Mesenchymal stem cell (in vitro differentiated cells and primary cell): ENCODE measurements around the gene GAS2L3.

Experiments used
- DNase-seq: peaks from one replicate; pipeline ENCODE4 v3.0.0-alpha.2; 2013
- H2AFZ ChIP-seq: one replicate; pipeline ENCODE4 v1.6.1; 2013; ENCODE audit warnings: low read depth, mild to moderate bottlenecking, control low read depth, inconsistent platforms, low read length, moderate library complexity
- H2AK5ac ChIP-seq: 2 replicates; pipeline ENCODE4 v1.6.1; 2013; ENCODE audit warnings: low read length, moderate library complexity, mild to moderate bottlenecking, inconsistent platforms; ENCODE audit not compliant: severe bottlenecking
- H2BK120ac ChIP-seq: one replicate; pipeline ENCODE4 v1.6.1; 2013; ENCODE audit warnings: low read depth, mild to moderate bottlenecking, inconsistent platforms, low read length, moderate library complexity
- H2BK12ac ChIP-seq, 2 experiments: one replicate each; pipeline ENCODE4 v1.6.1; 2013; ENCODE audit warnings: inconsistent platforms in 2 of 2, low read length in 2 of 2, mild to moderate bottlenecking in 2 of 2, moderate library complexity in 2 of 2, control low read depth in 1 of 2
- H2BK15ac ChIP-seq: one replicate; pipeline ENCODE4 v1.6.1; 2013; ENCODE audit warnings: mild to moderate bottlenecking, low read depth, inconsistent platforms; ENCODE audit not compliant: poor library complexity, severe bottlenecking
- H2BK5ac ChIP-seq: 2 replicates; pipeline ENCODE4 v1.6.1; 2013; ENCODE audit warnings: low read depth, mild to moderate bottlenecking, low read length, control low read depth, inconsistent platforms; ENCODE audit not compliant: poor library complexity, severe bottlenecking
- H3K14ac ChIP-seq, 2 experiments: one replicate each; pipeline ENCODE4 v1.6.1; 2013; ENCODE audit warnings: inconsistent platforms in 2 of 2, low read length in 2 of 2, control low read depth in 1 of 2, mild to moderate bottlenecking in 1 of 2, moderate library complexity in 1 of 2
- H3K18ac ChIP-seq, 2 experiments: one replicate each; pipeline ENCODE4 v1.6.1; 2013; ENCODE audit warnings: inconsistent platforms in 2 of 2, low read length in 2 of 2, control low read depth in 1 of 2, low read depth in 1 of 2, mild to moderate bottlenecking in 1 of 2
- H3K23ac ChIP-seq, 2 experiments: one replicate each; pipeline ENCODE4 v1.6.1; 2013; ENCODE audit warnings: inconsistent platforms in 2 of 2, low read length in 2 of 2, mild to moderate bottlenecking in 2 of 2, moderate library complexity in 2 of 2, control low read depth in 1 of 2
- H3K27ac ChIP-seq: 2 replicates; pipeline ENCODE4 v1.5.1; 2013; ENCODE audit warnings: mild to moderate bottlenecking, moderate library complexity, low read length, control low read depth, inconsistent platforms; ENCODE audit not compliant: poor library complexity, severe bottlenecking
- H3K27me3 ChIP-seq, 2 experiments: 2 replicates each; pipeline versions ENCODE4 v1.6.1 to v1.7.0; 2013; ENCODE audit warnings: low read length in 2 of 2, mild to moderate bottlenecking in 2 of 2, moderate library complexity in 2 of 2, control low read depth in 1 of 2, inconsistent platforms in 1 of 2; ENCODE audit not compliant: control insufficient read depth in 1 of 2, insufficient read depth in 1 of 2
- H3K36me3 ChIP-seq, 2 experiments: 2 replicates each; pipeline versions ENCODE4 v1.6.1 to v1.7.0; 2013; ENCODE audit warnings: low read length in 2 of 2, control low read depth in 1 of 2, inconsistent platforms in 1 of 2, low read depth in 1 of 2, mild to moderate bottlenecking in 1 of 2; ENCODE audit not compliant: insufficient read depth in 2 of 2, control insufficient read depth in 1 of 2
- H3K4ac ChIP-seq, 2 experiments: one replicate each; pipeline ENCODE4 v1.6.1; 2013; ENCODE audit warnings: inconsistent platforms in 2 of 2, low read length in 2 of 2, mild to moderate bottlenecking in 2 of 2, moderate library complexity in 2 of 2, control low read depth in 1 of 2, low read depth in 1 of 2
- H3K4me1 ChIP-seq: 2 replicates; pipeline ENCODE4 v1.6.1; 2013; ENCODE audit warnings: low read depth, low read length, control low read depth; ENCODE audit not compliant: control insufficient read depth, insufficient read depth
- H3K4me2 ChIP-seq: 2 replicates; pipeline ENCODE4 v1.6.1; 2013; ENCODE audit warnings: low read length, mild to moderate bottlenecking, inconsistent platforms; ENCODE audit not compliant: poor library complexity, severe bottlenecking
- H3K4me3 ChIP-seq, 2 experiments: 2 replicates each; pipeline versions ENCODE4 v1.5.1 to v1.7.0; 2013; ENCODE audit warnings: low read length in 2 of 2, mild to moderate bottlenecking in 2 of 2, control low read depth in 1 of 2, low read depth in 1 of 2; ENCODE audit not compliant: insufficient read depth in 1 of 2
- H3K79me1 ChIP-seq: replicated peaks from 2 replicates; pipeline ENCODE4 v1.6.1; 2013; ENCODE audit warnings: mild to moderate bottlenecking, control low read depth, low read length, inconsistent platforms; ENCODE audit not compliant: poor library complexity, severe bottlenecking
- H3K9ac ChIP-seq: 2 replicates; pipeline ENCODE4 v1.7.0; 2013; ENCODE audit warnings: mild to moderate bottlenecking, low read length, moderate library complexity
- H3K9me3 ChIP-seq: 2 replicates; pipeline ENCODE4 v1.7.0; 2013; ENCODE audit warnings: mild to moderate bottlenecking, low read length; ENCODE audit not compliant: control insufficient read depth
- H4K8ac ChIP-seq: one replicate; pipeline ENCODE4 v1.6.1; 2013; ENCODE audit warnings: inconsistent platforms, mild to moderate bottlenecking, low read length, moderate library complexity
- H4K91ac ChIP-seq: one replicate; pipeline ENCODE4 v1.6.1; 2013; ENCODE audit warnings: mild to moderate bottlenecking, low read length, inconsistent platforms
- WGBS: methylation state at CpG from one replicate; pipeline ENCODE4 v1.1.7; 2013; ENCODE audit warnings: mixed read lengths; 5-methylcytosine and 5-hydroxymethylcytosine counted together

GAS2L3 gene

DNA sequence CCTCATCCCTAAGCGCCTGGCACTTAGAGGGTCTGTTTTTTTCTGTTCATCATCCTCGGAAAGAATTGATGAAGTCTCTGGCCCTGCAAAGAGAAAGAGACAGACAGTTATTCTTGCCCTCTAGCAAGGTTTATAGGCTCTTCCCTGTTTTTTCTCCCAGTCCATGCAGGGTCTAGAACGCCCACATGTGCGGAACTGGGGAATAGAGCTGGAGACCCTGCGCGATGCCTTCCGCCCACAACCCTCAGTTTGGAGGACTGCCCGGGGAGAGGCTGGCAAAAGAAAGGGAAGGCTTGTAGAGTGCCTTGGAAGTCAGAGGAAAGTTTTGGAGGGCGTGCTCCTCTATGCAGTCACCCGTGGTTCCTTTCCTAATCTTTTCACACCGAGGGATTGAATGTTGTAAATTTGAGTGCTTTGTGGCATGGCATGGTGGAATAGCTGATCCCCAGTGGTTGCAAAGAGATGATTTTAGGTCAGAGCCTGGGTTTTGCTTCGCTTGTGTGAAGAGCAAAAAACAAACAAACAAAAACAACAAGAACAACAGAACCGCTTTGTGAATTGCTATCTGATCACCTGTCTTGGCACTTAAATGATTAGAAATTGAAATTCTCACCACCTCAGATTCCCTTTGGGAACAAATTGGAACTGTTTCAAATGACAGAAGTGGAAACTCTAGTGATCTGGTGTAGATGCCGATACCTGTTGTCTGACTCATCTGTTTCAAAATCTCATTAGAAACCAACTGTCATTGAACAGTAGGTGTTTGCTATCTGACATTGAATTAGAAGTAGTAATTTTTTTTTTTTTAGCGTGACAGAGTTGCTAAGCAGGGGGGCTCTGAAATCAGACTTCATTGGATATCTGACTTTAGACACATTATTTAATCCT lies 947 bp downstream of the GAS2L3 start:
- Histone ChIP-seq H2BK15ac (no peak overlapping the region), H4K91ac (no peak overlapping the region), H3K36me3 (no peaks in the 10 kb centered on the region), H3K18ac (no peak overlapping the region), H3K4ac (no peak overlapping the region), H3K23ac (no peak overlapping the region), H2BK5ac (no peak overlapping the region), H3K79me1 (peaks cover 7% of the 10 kb centered on the region), H3K14ac (no peak overlapping the region), H3K4me3 (peak overlapping the region; percentile 83 to 95), H2AK5ac (no peak overlapping the region), H3K9me3 (no peaks in the 10 kb centered on the region), H3K9ac (peak overlapping the region; percentile 88), H3K27ac (no peak overlapping the region), H3K4me2 (peak overlapping the region; percentile 89), H2BK120ac (no peak overlapping the region), H4K8ac (peak overlapping the region; percentile 75), H2AFZ (peak overlapping the region; percentile 30), H2BK12ac (no peak overlapping the region), H3K4me1 (peaks cover 2% of the 10 kb centered on the region), H3K27me3 (no peaks in the 10 kb centered on the region)
- DNase-seq, result peak; percentile 37
- 12% methylated on average over 11 of the region's 15 CpGs for WGBS

DNA sequence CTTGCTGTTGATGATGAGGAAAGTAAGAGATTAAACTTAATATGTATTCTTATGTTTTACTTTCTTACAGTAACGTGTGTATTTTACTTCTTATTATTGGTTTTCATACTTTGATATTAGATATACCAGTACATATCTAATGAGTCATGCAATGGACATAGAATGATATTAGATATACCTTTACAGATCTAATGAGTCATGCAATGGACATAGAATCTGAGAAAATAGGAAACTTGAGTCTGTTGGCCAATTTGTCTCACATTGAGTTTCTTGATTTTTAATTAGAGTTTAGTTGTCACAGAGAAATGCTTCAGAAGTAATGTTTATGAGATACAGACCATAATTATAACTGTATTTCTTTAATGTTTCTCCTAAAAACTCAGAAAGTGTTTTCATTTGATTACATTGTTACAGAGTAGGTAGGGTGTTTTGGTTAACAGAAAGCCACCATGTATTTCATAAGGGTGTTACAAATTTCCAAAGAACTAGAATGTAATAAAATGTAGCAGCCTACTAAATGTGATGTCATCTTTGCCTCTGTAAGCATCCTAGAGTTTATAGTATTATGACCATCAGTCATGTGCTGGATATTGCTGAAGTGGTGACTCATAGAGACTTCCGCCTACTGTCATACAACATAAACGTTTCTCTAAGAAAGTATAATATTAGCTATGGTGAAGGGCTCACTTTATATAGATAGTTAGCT lies 3.0 kb downstream of the GAS2L3 start:
- Histone ChIP-seq H3K4me1 (peaks cover 2% of the 10 kb centered on the region), H3K23ac (no peak overlapping the region), H3K18ac (no peak overlapping the region), H2BK12ac (no peak overlapping the region), H3K14ac (no peak overlapping the region), H2BK15ac (no peak overlapping the region), H3K9me3 (no peaks in the 10 kb centered on the region), H3K36me3 (no peaks in the 10 kb centered on the region), H2BK120ac (no peak overlapping the region), H3K27me3 (no peaks in the 10 kb centered on the region), H3K79me1 (peaks cover 7% of the 10 kb centered on the region), H3K4me3 (no peak overlapping the region), H2AK5ac (no peak overlapping the region), H4K91ac (no peak overlapping the region), H3K9ac (peak overlapping the region; percentile 53), H3K4ac (no peak overlapping the region), H2AFZ (no peak overlapping the region), H3K4me2 (no peak overlapping the region), H4K8ac (no peak overlapping the region), H2BK5ac (no peak overlapping the region), H3K27ac (no peak overlapping the region)
- peak; percentile 93 for DNase-seq
- WGBS, result no CpG with 5 or more reads among the region's 3 CpGs

DNA sequence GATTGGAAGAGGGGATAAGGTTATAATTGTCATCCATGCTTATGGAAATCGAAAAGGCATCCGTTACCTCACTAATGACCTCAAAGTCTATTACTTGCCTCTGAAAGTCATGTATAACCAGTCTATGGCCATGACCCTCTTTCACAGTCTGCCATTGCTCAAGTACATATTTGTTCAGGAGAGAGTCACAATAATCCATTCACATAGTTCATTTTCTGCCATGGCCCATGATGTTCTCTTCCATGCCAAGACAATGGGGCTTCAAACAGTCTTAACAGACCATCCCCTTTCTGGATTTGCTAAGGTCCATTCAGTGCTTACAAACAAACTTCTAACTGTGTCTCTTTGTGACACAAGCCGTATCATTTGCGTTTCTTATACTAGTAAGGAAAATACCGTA lies 5.4 kb downstream of the GAS2L3 start:
- no peak overlapping the region for H3K4me3 ChIP-seq
- H2BK12ac ChIP-seq, result no peak overlapping the region
- H3K18ac ChIP-seq, result no peak overlapping the region
- no peak overlapping the region for H2BK120ac ChIP-seq
- no peak overlapping the region for H4K91ac ChIP-seq
- H3K27me3 ChIP-seq, result no peaks in the 10 kb centered on the region
- no peak for DNase-seq
- peaks cover 18% of the 10 kb centered on the region for H3K79me1 ChIP-seq
- H3K27ac ChIP-seq, result no peak overlapping the region
- no peak overlapping the region for H2AK5ac ChIP-seq
- H2AFZ ChIP-seq, result no peak overlapping the region
- H3K9me3 ChIP-seq, result peaks cover 15% of the 10 kb centered on the region
- no peak overlapping the region for H2BK5ac ChIP-seq
- no peak overlapping the region for H3K4ac ChIP-seq
- no peak overlapping the region for H3K4me2 ChIP-seq
- WGBS, result 94% methylated on average over 5 of the region's 5 CpGs
- H3K36me3 ChIP-seq, result no peaks in the 10 kb centered on the region
- H3K9ac ChIP-seq, result no peak overlapping the region
- no peak overlapping the region for H3K23ac ChIP-seq
- no peak overlapping the region for H3K14ac ChIP-seq
- no peak overlapping the region for H2BK15ac ChIP-seq
- H4K8ac ChIP-seq, result no peak overlapping the region
- peaks cover 2% of the 10 kb centered on the region for H3K4me1 ChIP-seq

DNA sequence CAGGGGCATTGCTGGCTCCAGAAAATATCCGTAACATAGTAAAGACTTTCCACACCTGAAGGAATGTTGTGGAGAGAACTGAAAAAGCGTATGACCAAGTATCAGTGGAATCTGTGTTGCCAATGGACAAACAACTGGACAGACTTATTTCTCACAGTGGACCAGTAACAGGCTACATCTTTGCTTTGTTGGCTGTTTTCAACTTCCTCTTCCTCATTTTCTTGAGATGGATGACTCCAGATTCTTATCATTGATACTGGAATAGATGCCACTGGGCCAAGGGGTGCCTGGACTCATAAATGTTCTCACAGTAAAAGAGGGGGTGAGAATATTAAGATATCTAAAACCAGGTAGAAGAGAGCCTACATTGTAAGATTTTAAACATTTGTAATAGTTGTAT lies 6.4 kb downstream of the GAS2L3 start:
- no peak overlapping the region for H2BK12ac ChIP-seq
- no peak overlapping the region for H3K4me2 ChIP-seq
- H4K8ac ChIP-seq, result no peak overlapping the region
- no peak overlapping the region for H2BK5ac ChIP-seq
- no peak for DNase-seq
- peaks cover 15% of the 10 kb centered on the region for H3K9me3 ChIP-seq
- H3K27me3 ChIP-seq, result no peaks in the 10 kb centered on the region
- H3K4ac ChIP-seq, result no peak overlapping the region
- 100% methylated on average over 2 of the region's 2 CpGs for WGBS
- no peak overlapping the region for H4K91ac ChIP-seq
- no peak overlapping the region for H2BK15ac ChIP-seq
- H3K14ac ChIP-seq, result no peak overlapping the region
- H3K79me1 ChIP-seq, result peaks cover 19% of the 10 kb centered on the region
- no peak overlapping the region for H3K18ac ChIP-seq
- H2BK120ac ChIP-seq, result no peak overlapping the region
- H2AK5ac ChIP-seq, result no peak overlapping the region
- H3K27ac ChIP-seq, result peak overlapping the region; percentile 52
- no peak overlapping the region for H3K23ac ChIP-seq
- no peak overlapping the region for H2AFZ ChIP-seq
- H3K4me1 ChIP-seq, result no peaks in the 10 kb centered on the region
- H3K36me3 ChIP-seq, result no peaks in the 10 kb centered on the region
- H3K9ac ChIP-seq, result no peak overlapping the region
- H3K4me3 ChIP-seq, result no peak overlapping the region
